ENCODE results near the gene MICAL3.
"Not testable (repeated sequence)": the region's sequence is repeated elsewhere in the genome, so short reads cannot be mapped to it uniquely, and the experiment has no call there.

Gene MICAL3, protein sequence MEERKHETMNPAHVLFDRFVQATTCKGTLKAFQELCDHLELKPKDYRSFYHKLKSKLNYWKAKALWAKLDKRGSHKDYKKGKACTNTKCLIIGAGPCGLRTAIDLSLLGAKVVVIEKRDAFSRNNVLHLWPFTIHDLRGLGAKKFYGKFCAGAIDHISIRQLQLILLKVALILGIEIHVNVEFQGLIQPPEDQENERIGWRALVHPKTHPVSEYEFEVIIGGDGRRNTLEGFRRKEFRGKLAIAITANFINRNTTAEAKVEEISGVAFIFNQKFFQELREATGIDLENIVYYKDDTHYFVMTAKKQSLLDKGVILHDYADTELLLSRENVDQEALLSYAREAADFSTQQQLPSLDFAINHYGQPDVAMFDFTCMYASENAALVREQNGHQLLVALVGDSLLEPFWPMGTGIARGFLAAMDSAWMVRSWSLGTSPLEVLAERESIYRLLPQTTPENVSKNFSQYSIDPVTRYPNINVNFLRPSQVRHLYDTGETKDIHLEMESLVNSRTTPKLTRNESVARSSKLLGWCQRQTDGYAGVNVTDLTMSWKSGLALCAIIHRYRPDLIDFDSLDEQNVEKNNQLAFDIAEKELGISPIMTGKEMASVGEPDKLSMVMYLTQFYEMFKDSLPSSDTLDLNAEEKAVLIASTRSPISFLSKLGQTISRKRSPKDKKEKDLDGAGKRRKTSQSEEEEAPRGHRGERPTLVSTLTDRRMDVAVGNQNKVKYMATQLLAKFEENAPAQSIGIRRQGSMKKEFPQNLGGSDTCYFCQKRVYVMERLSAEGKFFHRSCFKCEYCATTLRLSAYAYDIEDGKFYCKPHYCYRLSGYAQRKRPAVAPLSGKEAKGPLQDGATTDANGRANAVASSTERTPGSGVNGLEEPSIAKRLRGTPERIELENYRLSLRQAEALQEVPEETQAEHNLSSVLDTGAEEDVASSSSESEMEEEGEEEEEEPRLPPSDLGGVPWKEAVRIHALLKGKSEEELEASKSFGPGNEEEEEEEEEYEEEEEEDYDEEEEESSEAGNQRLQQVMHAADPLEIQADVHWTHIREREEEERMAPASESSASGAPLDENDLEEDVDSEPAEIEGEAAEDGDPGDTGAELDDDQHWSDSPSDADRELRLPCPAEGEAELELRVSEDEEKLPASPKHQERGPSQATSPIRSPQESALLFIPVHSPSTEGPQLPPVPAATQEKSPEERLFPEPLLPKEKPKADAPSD (N-terminal part only)

GRCh38 chr22:18024276-18024939 is at the start of gene MICAL3:
TSS of gene MICAL3 (minus strand) at chr22:18024561. CDS start at chr22:17906812, 117,749 bp downstream.
- H3K27me3 Mint-ChIP-seq: no peaks in the 10 kb centered on the region
- peak; percentile 93 to 95 for ATAC-seq (replicated peaks)

DNA sequence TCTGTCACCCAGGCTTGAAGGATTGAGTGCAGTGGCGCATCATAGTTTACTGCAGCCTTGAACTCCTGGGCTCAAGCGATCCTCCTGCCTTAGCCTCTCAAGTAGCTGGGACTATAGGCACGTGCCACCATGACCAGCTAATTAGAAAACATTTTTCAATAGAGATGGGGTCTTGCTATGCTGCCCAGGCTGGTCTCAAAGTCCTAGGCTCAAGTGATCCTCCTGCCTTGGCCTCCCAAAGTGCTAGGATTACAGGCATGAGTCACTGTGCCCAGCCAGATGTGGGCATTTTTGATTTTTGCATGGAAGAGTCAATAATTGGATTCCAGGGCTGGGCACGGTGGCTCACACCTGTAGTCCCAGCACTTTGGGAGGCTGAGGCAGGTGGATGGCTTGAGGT is 49.6 kb upstream of the MICAL3 start:
- not testable (repeated sequence) for H3K27me3 Mint-ChIP-seq; H3K9me3 Mint-ChIP-seq; DNase-seq; H3K27ac Mint-ChIP-seq; H3K36me3 Mint-ChIP-seq; ATAC-seq (replicated peaks); H3K4me3 Mint-ChIP-seq
- H3K4me1 Mint-ChIP-seq: peaks cover 44 to 52% of the 10 kb centered on the region in 2 donors

More at GRCh38 chr22:18024276-18024939, at the start of gene MICAL3:
- Mint-ChIP-seq H3K4me1 (peaks cover 21 to 34% of the 10 kb centered on the region in 2 donors), H3K27ac (peak within 1 kb of the TSS; percentile 89), H3K9me3 (no peaks in the 10 kb centered on the region), H3K4me3 (peak within 1 kb of the TSS; percentile 82 to 99), H3K36me3 (no peaks in the 10 kb centered on the region)
- peak; percentile 74 for DNase-seq

- ATAC-seq (replicated peaks) (no peak), DNase-seq (no peak)
- Mint-ChIP-seq H3K27ac (peak overlapping the region; percentile 37), H3K36me3 (peaks cover 1 to 3% of the 10 kb centered on the region in 2 donors), H3K4me3 (no peak overlapping the region), H3K27me3 (no peaks in the 10 kb centered on the region), H3K9me3 (no peaks in the 10 kb centered on the region), H3K4me1 (peaks cover 46 to 52% of the 10 kb centered on the region in 2 donors)
These were observed 49.1 kb upstream of the MICAL3 start for GRCh38 chr22:18073467-18073866.

- ATAC-seq (replicated peaks) (peak; percentile 49 to 51), DNase-seq (no peak)
- peaks cover 0 to 1% of the 10 kb centered on the region in 2 donors for H3K9me3 Mint-ChIP-seq
- H3K36me3 Mint-ChIP-seq: no peaks in the 10 kb centered on the region
- H3K4me3 Mint-ChIP-seq: peak overlapping the region in 1 of 2 donors; percentile 53
- H3K27ac Mint-ChIP-seq: peak overlapping the region; percentile 90
- H3K4me1 Mint-ChIP-seq: peaks cover 53 to 58% of the 10 kb centered on the region in 2 donors
- no peaks in the 10 kb centered on the region for H3K27me3 Mint-ChIP-seq
These were observed 47.6 kb upstream of the MICAL3 start for GRCh38 chr22:18071968-18072310.

GRCh38 chr22:18071307-18071967 is 47.1 kb upstream of the MICAL3 start:
- Mint-ChIP-seq H3K27ac (peak overlapping the region; percentile 90), H3K4me1 (peaks cover 52 to 58% of the 10 kb centered on the region in 2 donors), H3K4me3 (peak overlapping the region; percentile 39 to 53)
- not testable (repeated sequence) for H3K36me3 Mint-ChIP-seq, H3K27me3 Mint-ChIP-seq, H3K9me3 Mint-ChIP-seq, DNase-seq
- ATAC-seq (replicated peaks): peak; percentile 51 to 53

GRCh38 chr22:18070556-18071306 is 46.4 kb upstream of the MICAL3 start:
- Mint-ChIP-seq H3K36me3 (no peaks in the 10 kb centered on the region), H3K4me1 (peaks cover 52 to 58% of the 10 kb centered on the region in 2 donors), H3K27me3 (no peaks in the 10 kb centered on the region), H3K4me3 (peak overlapping the region in 1 of 2 donors; percentile 53), H3K9me3 (peaks cover 0 to 1% of the 10 kb centered on the region in 2 donors), H3K27ac (no peak overlapping the region)
- DNase-seq (no peak), ATAC-seq (replicated peaks) (no peak)

- H3K9me3 Mint-ChIP-seq: peaks cover 0 to 1% of the 10 kb centered on the region in 2 donors
- no peak overlapping the region for H3K4me3 Mint-ChIP-seq
- peaks cover 56 to 64% of the 10 kb centered on the region in 2 donors for H3K4me1 Mint-ChIP-seq
- H3K27ac Mint-ChIP-seq: no peak overlapping the region
- H3K27me3 Mint-ChIP-seq: no peaks in the 10 kb centered on the region
- ATAC-seq (replicated peaks) (no peak), DNase-seq (no peak)
- H3K36me3 Mint-ChIP-seq: no peaks in the 10 kb centered on the region
These were observed 45.7 kb upstream of the MICAL3 start for GRCh38 chr22:18070041-18070440.

- H3K27me3 Mint-ChIP-seq: no peaks in the 10 kb centered on the region
- H3K4me1 Mint-ChIP-seq: peaks cover 61 to 74% of the 10 kb centered on the region in 2 donors
- no peaks in the 10 kb centered on the region for H3K36me3 Mint-ChIP-seq
- H3K4me3 Mint-ChIP-seq: no peak overlapping the region
- DNase-seq: no peak
- H3K9me3 Mint-ChIP-seq: peaks cover 0 to 1% of the 10 kb centered on the region in 2 donors
- ATAC-seq (replicated peaks): no peak
- no peak overlapping the region for H3K27ac Mint-ChIP-seq
These were observed 44.7 kb upstream of the MICAL3 start for GRCh38 chr22:18069041-18069440.

DNA sequence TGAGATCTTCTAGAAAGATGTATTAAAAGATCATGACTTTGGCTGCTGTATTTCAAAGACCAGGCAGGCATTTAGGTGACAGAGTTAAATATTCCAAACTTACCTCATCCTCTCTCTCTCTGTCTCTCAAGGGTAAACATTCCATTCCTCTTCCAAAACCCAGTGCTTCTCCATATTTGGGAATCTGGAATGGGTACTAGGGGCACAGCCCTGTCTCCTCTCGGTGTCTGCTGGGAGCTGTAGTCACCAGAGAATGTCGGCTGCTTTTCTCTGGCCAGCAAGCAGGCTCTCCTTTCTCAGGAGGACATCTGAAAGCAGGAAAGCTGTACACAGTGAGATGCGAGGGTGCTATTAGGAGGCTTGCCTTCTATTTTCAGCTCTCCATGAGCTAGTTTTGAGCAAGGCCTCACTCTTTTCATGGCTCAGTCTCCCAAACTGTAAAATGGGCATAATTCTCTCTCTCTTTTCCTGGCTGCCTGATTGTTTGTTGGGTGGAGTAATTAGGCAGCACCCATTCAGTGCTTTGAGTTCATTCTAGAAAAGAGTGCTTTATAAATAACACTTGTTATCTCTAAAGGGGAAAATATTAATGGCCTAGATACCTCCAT is 44.1 kb upstream of the MICAL3 start:
- H3K4me1 Mint-ChIP-seq: peaks cover 61 to 77% of the 10 kb centered on the region in 2 donors
- H3K9me3 Mint-ChIP-seq: peaks cover 0 to 1% of the 10 kb centered on the region in 2 donors
- ATAC-seq (replicated peaks): no peak
- H3K4me3 Mint-ChIP-seq: no peak overlapping the region
- H3K27me3 Mint-ChIP-seq: no peaks in the 10 kb centered on the region
- no peak for DNase-seq
- peak overlapping the region; percentile 42 for H3K27ac Mint-ChIP-seq
- H3K36me3 Mint-ChIP-seq: no peaks in the 10 kb centered on the region

DNA sequence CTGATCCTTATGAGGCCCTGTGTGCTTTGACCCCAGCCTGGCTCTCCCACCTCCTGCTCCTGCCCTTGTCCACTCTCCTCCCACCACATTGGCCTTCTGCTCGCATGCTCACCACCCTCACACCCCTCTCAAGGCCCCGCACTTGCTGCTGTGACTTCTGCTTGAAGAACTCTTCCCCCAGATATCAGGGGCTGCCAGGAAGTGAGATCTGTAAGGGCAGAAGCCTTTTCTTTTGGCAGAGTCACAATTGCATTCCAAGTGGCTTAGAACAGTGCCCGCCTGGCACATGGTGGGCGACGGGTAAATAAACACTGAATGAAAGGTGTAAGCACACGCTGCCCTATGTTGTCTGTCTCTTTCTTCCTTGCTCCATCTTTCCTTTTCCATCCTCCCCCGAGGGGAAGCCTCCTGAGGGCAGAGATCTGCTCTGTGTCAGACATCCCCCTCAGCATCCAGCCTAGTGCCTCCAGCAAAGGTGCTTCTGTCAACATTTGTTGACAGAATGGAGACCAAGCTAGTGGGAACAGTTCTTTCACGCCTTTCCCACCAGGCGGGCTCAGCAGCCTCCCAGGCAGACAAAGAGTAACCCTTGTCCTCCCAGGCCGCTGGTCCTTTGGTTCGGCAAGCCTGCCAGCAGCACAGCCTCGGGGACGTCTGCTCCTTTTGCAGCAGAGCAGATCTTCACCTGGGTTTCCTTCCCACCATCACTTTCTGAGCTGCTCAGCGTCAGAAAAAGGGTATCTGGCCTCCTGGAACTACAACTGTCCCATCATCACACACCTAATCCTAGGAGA is 43.4 kb upstream of the MICAL3 start:
- DNase-seq (no peak), ATAC-seq (replicated peaks) (no peak)
- H3K4me1 Mint-ChIP-seq: peaks cover 62 to 77% of the 10 kb centered on the region in 2 donors
- no peaks in the 10 kb centered on the region for H3K27me3 Mint-ChIP-seq
- peaks cover 0 to 1% of the 10 kb centered on the region in 2 donors for H3K9me3 Mint-ChIP-seq
- no peaks in the 10 kb centered on the region for H3K36me3 Mint-ChIP-seq
- no peak overlapping the region for H3K4me3 Mint-ChIP-seq
- peak overlapping the region; percentile 42 for H3K27ac Mint-ChIP-seq

GRCh38 chr22:18067121-18067520 is 42.8 kb upstream of the MICAL3 start:
- Mint-ChIP-seq H3K27me3 (no peaks in the 10 kb centered on the region), H3K4me1 (peaks cover 59 to 73% of the 10 kb centered on the region in 2 donors), H3K4me3 (no peak overlapping the region), H3K27ac (peak overlapping the region; percentile 53), H3K36me3 (no peaks in the 10 kb centered on the region), H3K9me3 (peaks cover 0 to 1% of the 10 kb centered on the region in 2 donors)
- ATAC-seq (replicated peaks) (no peak), DNase-seq (no peak)

Data from stimulated activated naive B cell treated with anti-CD40 and anti-IgM and Interleukin-4, amounts not matched to agents 10 μg/mL and 1 μg/mL and 100 μg/mL, for 72 hours (primary cell).